HCT116 (cell line): ENCODE data around the gene TASL. TPM values are rescaled to one million over a fixed set of nuclear protein-coding genes. Genes with fewer than 3 reads are reported as not detected.

Source experiments
- ATAC-seq: fragments of 200-7000 bp; cut with Tn5 transposase; 2 replicates; pipeline ENCODE4 v1.9.1; 2020; ENCODE audit warnings: mild to moderate bottlenecking, moderate library complexity
- BruUV-seq: library from RNA; stranded (reverse); fragments of 400-500 nt; replicated peaks from 2 replicates; lab custom pipeline; 2021; lab: Mats Ljungman, UMichigan
- CTCF ChIA-PET: fragments of 300-600 bp; sonication (Branson Sonifier 250); formaldehyde crosslinking; loops from one replicate; lab custom pipeline; 2021; ENCODE audit warnings: antibody characterized with exemption; lab: Charles Lee
- POLR2A ChIA-PET: fragments of 300-600, 350-600 bp; sonication (Branson Sonifier 250); formaldehyde crosslinking; loops from one replicate; lab custom pipeline; 2021; ENCODE audit warnings: antibody characterized with exemption; lab: Charles Lee
- RAD21 ChIA-PET, 2 experiments: fragments of 300-600 bp; sonication (Branson Sonifier 250); formaldehyde crosslinking; loops; one replicate each; lab custom pipeline; 2023; ENCODE audit warnings: low total read pairs in 2 of 2; ENCODE audit not compliant: uncharacterized antibody in 2 of 2, unreplicated experiment in 2 of 2, low non-redundant PET in 1 of 2; lab: Charles Lee
- DNase-seq: peaks from one replicate; pipeline ENCODE4 v3.0.0-alpha.2; 2010; ENCODE audit warnings: low read depth, low spot score
- H2AFZ ChIP-seq: fragments of 200-600 bp; shearing (Covaris generic), sonication (generic); 2 replicates; pipeline ENCODE4 v1.6.1; 2017; ENCODE audit warnings: low read depth, mixed run types, mixed read lengths, antibody characterized with exemption, low read length; ENCODE audit not compliant: poor library complexity, severe bottlenecking
- H3K27ac ChIP-seq: 2 replicates; pipeline ENCODE4 v1.5.1; 2012; ENCODE audit warnings: low read depth, low read length
- H3K27me3 ChIP-seq: fragments of 200-600 bp; sonication (generic); 2 replicates; pipeline ENCODE4 v1.6.1; 2016; ENCODE audit warnings: mixed run types, low read length, mixed read lengths; ENCODE audit not compliant: insufficient read depth
- H3K36me3 ChIP-seq, 2 experiments: fragments of 200-500 bp in 1 of 2; fragments of 200-600 bp in 1 of 2; sonication (Bioruptor generic) in 1 of 2; sonication (generic) in 1 of 2; 2 replicates each; pipeline versions ENCODE4 v1.5.1 to v1.6.1; 2014 to 2016; ENCODE audit warnings: low read length in 2 of 2, inconsistent platforms in 1 of 2, mixed read lengths in 1 of 2, mixed run types in 1 of 2; ENCODE audit not compliant: insufficient read depth in 2 of 2, control insufficient read depth in 1 of 2
- H3K4me1 ChIP-seq, 2 experiments: fragments of 200-600 bp in 1 of 2; sonication (generic) in 1 of 2; 2 replicates each; pipeline versions ENCODE4 v1.5.1 to v1.6.1; 2012 to 2017; ENCODE audit warnings: low read length in 2 of 2, inconsistent platforms in 1 of 2, mild to moderate bottlenecking in 1 of 2, mixed read lengths in 1 of 2, mixed run types in 1 of 2, moderate library complexity in 1 of 2; ENCODE audit not compliant: insufficient read depth in 2 of 2, control insufficient read depth in 1 of 2
- H3K4me2 ChIP-seq: fragments of 200-600 bp; sonication (generic); 2 replicates; pipeline ENCODE4 v1.6.1; 2017; ENCODE audit warnings: mixed run types, low read length, mixed read lengths
- H3K4me3 ChIP-seq, 2 experiments: fragments of 200-600 bp in 1 of 2; sonication (generic) in 1 of 2; replicated peaks in 1 of 2; 2 replicates each; pipeline ENCODE4 v1.5.1; 2011 to 2016; ENCODE audit warnings: low read length in 2 of 2, control low read depth in 1 of 2, low read depth in 1 of 2, mild to moderate bottlenecking in 1 of 2, mixed read lengths in 1 of 2, mixed run types in 1 of 2
- H3K79me2 ChIP-seq: fragments of 200-600 bp; sonication (generic); 2 replicates; pipeline ENCODE4 v1.6.1; 2017; ENCODE audit warnings: mild to moderate bottlenecking, mixed run types, low read length, moderate library complexity, mixed read lengths; ENCODE audit not compliant: insufficient read depth
- H3K9ac ChIP-seq: fragments of 200-600 bp; sonication (generic); 2 replicates; pipeline ENCODE4 v1.6.1; 2016; ENCODE audit warnings: low read length, mixed read lengths
- H3K9me2 ChIP-seq: fragments of 200-600 bp; sonication (generic), shearing (Covaris generic); 2 replicates; pipeline ENCODE4 v1.6.1; 2017; ENCODE audit warnings: mixed run types, mild to moderate bottlenecking, moderate library complexity; ENCODE audit not compliant: insufficient read depth
- H3K9me3 ChIP-seq, 2 experiments: fragments of 200-500 bp in 1 of 2; fragments of 200-600 bp in 1 of 2; sonication (Bioruptor generic) in 1 of 2; sonication (generic) in 1 of 2; 2 replicates each; pipeline ENCODE4 v1.6.1; 2014 to 2017; ENCODE audit warnings: low read length in 2 of 2, mixed read lengths in 2 of 2, inconsistent platforms in 1 of 2, low read depth in 1 of 2, mild to moderate bottlenecking in 1 of 2, mixed run types in 1 of 2, moderate library complexity in 1 of 2; ENCODE audit not compliant: control insufficient read depth in 1 of 2, insufficient read depth in 1 of 2
- H4K20me1 ChIP-seq: fragments of 200-600 bp; sonication (generic), shearing (Covaris generic); 2 replicates; pipeline ENCODE4 v1.6.1; 2017; ENCODE audit warnings: mixed run types, mild to moderate bottlenecking, moderate library complexity; ENCODE audit not compliant: insufficient read depth
- CBX3 ChIP-seq: IDR thresholded peaks from 2 replicates; pipeline ENCODE4 v1.6.1; 2012; ENCODE audit warnings: low read depth
- CTCF ChIP-seq, 3 experiments: fragments of 200-600 bp in 1 of 3; sonication (generic) in 1 of 3; IDR thresholded peaks in 2 of 3; conservative IDR thresholded peaks in 1 of 3; 2 replicates each; pipeline ENCODE4 v1.5.1; 2012 to 2017; ENCODE audit warnings: low read depth in 2 of 3, low read length in 2 of 3, antibody characterized with exemption in 1 of 3, borderline replicate concordance in 1 of 3, control low read depth in 1 of 3, mild to moderate bottlenecking in 1 of 3, mixed read lengths in 1 of 3, mixed run types in 1 of 3, moderate library complexity in 1 of 3; ENCODE audit not compliant: insufficient read depth in 1 of 3
- EZH2 ChIP-seq: fragments of 200-600 bp; sonication (generic); IDR thresholded peaks from 2 replicates; pipeline ENCODE4 v1.6.1; 2017; ENCODE audit warnings: antibody characterized with exemption, mixed run types
- EZH2phosphoT487 ChIP-seq: fragments of 200-600 bp; IDR thresholded peaks from 2 replicates; pipeline ENCODE4 v1.6.1; 2018; ENCODE audit warnings: antibody characterized with exemption, borderline replicate concordance
- JUND ChIP-seq: IDR thresholded peaks from 2 replicates; pipeline ENCODE4 v1.6.1; 2012
- MAX ChIP-seq: IDR thresholded peaks from 2 replicates; pipeline ENCODE4 v1.6.1; 2012
- POLR2A ChIP-seq: IDR thresholded peaks from 2 replicates; pipeline ENCODE4 v1.7.0; 2011; ENCODE audit warnings: borderline replicate concordance; ENCODE audit not compliant: insufficient read depth, insufficient read length; ENCODE audit errors: extremely low read depth
- REST ChIP-seq: IDR thresholded peaks from 2 replicates; pipeline ENCODE4 v1.6.1; 2012; ENCODE audit warnings: low read depth
- SIN3A ChIP-seq: IDR thresholded peaks from 2 replicates; pipeline ENCODE4 v1.6.1; 2012; ENCODE audit warnings: low read depth
- TCF7L2 ChIP-seq: IDR thresholded peaks from 2 replicates; pipeline ENCODE4 v1.7.0; 2011; ENCODE audit warnings: borderline replicate concordance, inconsistent platforms; ENCODE audit not compliant: insufficient read depth, insufficient read length; ENCODE audit errors: extremely low read depth
- YY1 ChIP-seq: IDR thresholded peaks from 2 replicates; pipeline ENCODE4 v1.6.1; 2011; ENCODE audit warnings: low read length, low read depth, moderate library complexity, mild to moderate bottlenecking; ENCODE audit not compliant: insufficient replicate concordance; ENCODE audit errors: extremely low read depth
- ZBTB33 ChIP-seq: IDR thresholded peaks from 2 replicates; pipeline ENCODE4 v1.6.1; 2011; ENCODE audit warnings: mild to moderate bottlenecking, low read length, moderate library complexity; ENCODE audit not compliant: insufficient replicate concordance; ENCODE audit errors: extremely low read depth
- ZNF274 ChIP-seq: fragments of 200-500 bp; sonication (Bioruptor generic); IDR thresholded peaks from 2 replicates; pipeline ENCODE4 v1.6.1; 2014; ENCODE audit warnings: mild to moderate bottlenecking, low read depth, low read length, inconsistent platforms
- intact Hi-C: fragments of 100-400 bp; cut with micrococcal nuclease; formaldehyde crosslinking; loops from 2 replicates; pipeline ENCODE4 v1.10.0; 2022
- total RNA-seq: library from RNA; stranded (reverse); gene quantifications from one replicate; pipeline ENCODE4 v1.2.1, GENCODE V29; 2021; ENCODE audit not compliant: unreplicated experiment

Gene TASL
- total RNA-seq, 1 experiment from 2014 or later, result not detected

GRCh38 chrX:30533835-30534234 is 43.7 kb downstream of the TASL start (continued):
- no peak for TF ChIP-seq REST
- TF ChIP-seq, all 23 proteins: peak for 0

- H3K4me2 ChIP-seq, result no peak overlapping the region
Observed at GRCh38 chrX:30533266-30533665, 44.3 kb downstream of the TASL start.

More at GRCh38 chrX:30533266-30533665, 44.3 kb downstream of the TASL start:
- Histone ChIP-seq H3K36me3 (no peaks in the 10 kb centered on the region), H3K27me3 (no peaks in the 10 kb centered on the region), H3K27ac (no peak overlapping the region), H3K9ac (no peak overlapping the region), H3K4me3 (no peak overlapping the region), H3K9me3 (no peaks in the 10 kb centered on the region), H4K20me1 (no peaks in the 10 kb centered on the region), H3K4me1 (no peaks in the 10 kb centered on the region), H2AFZ (no peak overlapping the region)
- RAD21 ChIA-PET, result no interaction called here
- no peak for DNase-seq
- intact Hi-C loops, result no loop called here
- ATAC-seq, result no peak
- POLR2A ChIA-PET, result no interaction called here
- TF ChIP-seq YY1 (no peak), REST (no peak), EZH2phosphoT487 (no peak), CBX3 (no peak), SIN3A (no peak), ZNF274 (no peak), TCF7L2 (no peak), CTCF (IDR thresholded peaks at IDR 0.05 in 2 of 3, conservative IDR thresholded peaks at IDR 0.05 in 1 of 3; ENCODE audit: borderline replicate concordance in 1 of 3, insufficient read depth in 1 of 3, low read depth in 2 of 3, low read length in 2 of 3) (no peak), ZBTB33 (no peak), EZH2 (no peak), MAX (no peak), JUND (no peak), POLR2A (no peak)
- TF ChIP-seq, all 23 proteins: peak for 0
- CTCF ChIA-PET, result no interaction called here
- H3K79me2 ChIP-seq, result no peaks in the 10 kb centered on the region
- no peaks in the 10 kb centered on the region for H3K9me2 ChIP-seq
- no TSS peak for BruUV-seq
